Chondrocyte (in vitro differentiated cells): Measurements from ENCODE around the gene SLC8A3. TPM values are rescaled to one million over a fixed set of nuclear protein-coding genes. Genes with fewer than 3 reads are reported as not detected.

Experiments
- DNase-seq: peaks from one replicate; pipeline ENCODE4 v3.0.0; 2021; ENCODE audit warnings: mixed read lengths, low spot score
- H3K27ac Mint-ChIP-seq: one replicate; pipeline ENCODE4 v1.8.0; 2021; ENCODE audit warnings: mild to moderate bottlenecking, moderate library complexity, mixed read lengths; ENCODE audit not compliant: unreplicated experiment
- H3K27me3 Mint-ChIP-seq: 2 replicates; pipeline ENCODE4 v1.8.0; 2021; ENCODE audit warnings: low read depth, mixed read lengths
- H3K36me3 Mint-ChIP-seq: 2 replicates; pipeline ENCODE4 v1.8.0; 2021; ENCODE audit warnings: low read depth, mixed read lengths
- H3K4me1 Mint-ChIP-seq: 2 replicates; pipeline ENCODE4 v1.8.0; 2021; ENCODE audit warnings: low read depth, mild to moderate bottlenecking, mixed read lengths
- H3K4me3 Mint-ChIP-seq: one replicate; pipeline ENCODE4 v1.8.0; 2021; ENCODE audit warnings: mild to moderate bottlenecking, moderate library complexity, mixed read lengths; ENCODE audit not compliant: unreplicated experiment
- H3K9me3 Mint-ChIP-seq: 2 replicates; pipeline ENCODE4 v1.8.0; 2021; ENCODE audit warnings: low read depth, mixed read lengths
- total RNA-seq: library from RNA; stranded (reverse); gene quantifications from 3 replicates; pipeline ENCODE4 v1.2.1, GENCODE V29; 2021
- TF ChIP-seq, protein P1 (sequence below): fragments of 200-600 bp; sonication (generic); IDR thresholded peaks from 2 replicates; pipeline ENCODE4 v1.5.0; 2021; ENCODE audit warnings: antibody characterized with exemption, mild to moderate bottlenecking, moderate library complexity

SLC8A3 gene
- total RNA-seq, 1 donor from 2014 or later: 0.12 TPM

DNA sequence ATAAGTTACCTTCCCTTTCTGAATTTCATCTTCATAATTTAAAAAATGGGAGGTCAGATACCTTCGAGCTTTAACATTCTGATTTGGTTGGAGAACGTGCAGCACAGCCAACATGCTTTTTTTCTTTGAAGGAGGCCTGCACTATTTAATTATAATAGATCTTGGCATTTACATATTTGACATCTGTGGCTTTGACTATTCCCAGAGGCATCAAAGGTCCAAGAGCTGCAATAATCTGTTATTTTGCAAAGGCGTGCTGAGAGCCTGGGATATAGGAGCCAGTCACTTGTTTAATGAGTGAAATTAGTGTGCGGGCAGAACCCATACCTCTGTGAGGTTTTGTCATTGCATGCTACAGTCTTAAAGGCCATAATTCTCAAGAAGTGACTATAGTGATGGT, 26.4 kb downstream of the SLC8A3 start:
- H3K9me3 Mint-ChIP-seq: peaks cover 1% of the 10 kb centered on the region

DNA sequence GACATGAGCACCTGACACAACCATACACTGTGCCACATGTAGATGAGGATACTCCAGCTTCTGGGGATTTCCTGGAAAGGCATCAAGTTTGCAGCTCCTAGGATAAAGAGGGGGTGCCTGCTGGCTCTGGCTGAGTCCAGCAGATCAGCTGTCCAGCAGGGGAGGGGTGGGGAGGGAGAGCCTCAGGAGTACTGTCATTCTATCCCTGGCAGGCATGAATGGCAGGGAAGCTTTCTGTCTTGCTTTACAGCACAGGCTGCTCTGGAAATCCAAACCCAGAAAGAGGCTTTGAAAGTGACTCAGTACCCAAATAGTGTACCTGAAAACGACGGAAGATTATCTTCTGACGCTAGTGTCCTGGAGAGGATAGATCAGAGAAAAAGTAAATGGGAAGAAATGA, 32.2 kb downstream of the SLC8A3 start:
- Mint-ChIP-seq H3K27ac (no peak overlapping the region), H3K9me3 (no peaks in the 10 kb centered on the region), H3K4me1 (no peaks in the 10 kb centered on the region), H3K27me3 (peaks cover 2% of the 10 kb centered on the region), H3K36me3 (no peaks in the 10 kb centered on the region), H3K4me3 (no peak overlapping the region)
- TF ChIP-seq, protein P1, sequence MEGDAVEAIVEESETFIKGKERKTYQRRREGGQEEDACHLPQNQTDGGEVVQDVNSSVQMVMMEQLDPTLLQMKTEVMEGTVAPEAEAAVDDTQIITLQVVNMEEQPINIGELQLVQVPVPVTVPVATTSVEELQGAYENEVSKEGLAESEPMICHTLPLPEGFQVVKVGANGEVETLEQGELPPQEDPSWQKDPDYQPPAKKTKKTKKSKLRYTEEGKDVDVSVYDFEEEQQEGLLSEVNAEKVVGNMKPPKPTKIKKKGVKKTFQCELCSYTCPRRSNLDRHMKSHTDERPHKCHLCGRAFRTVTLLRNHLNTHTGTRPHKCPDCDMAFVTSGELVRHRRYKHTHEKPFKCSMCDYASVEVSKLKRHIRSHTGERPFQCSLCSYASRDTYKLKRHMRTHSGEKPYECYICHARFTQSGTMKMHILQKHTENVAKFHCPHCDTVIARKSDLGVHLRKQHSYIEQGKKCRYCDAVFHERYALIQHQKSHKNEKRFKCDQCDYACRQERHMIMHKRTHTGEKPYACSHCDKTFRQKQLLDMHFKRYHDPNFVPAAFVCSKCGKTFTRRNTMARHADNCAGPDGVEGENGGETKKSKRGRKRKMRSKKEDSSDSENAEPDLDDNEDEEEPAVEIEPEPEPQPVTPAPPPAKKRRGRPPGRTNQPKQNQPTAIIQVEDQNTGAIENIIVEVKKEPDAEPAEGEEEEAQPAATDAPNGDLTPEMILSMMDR: no peak
- DNase-seq: no peak

More for the DNA sequence above, 26.4 kb downstream of the SLC8A3 start:
- Mint-ChIP-seq H3K4me3 (no peak overlapping the region), H3K36me3 (no peaks in the 10 kb centered on the region), H3K4me1 (no peaks in the 10 kb centered on the region), H3K27me3 (no peaks in the 10 kb centered on the region), H3K27ac (no peak overlapping the region)
- DNase-seq: no peak
- TF ChIP-seq, protein P1: no peak

DNA sequence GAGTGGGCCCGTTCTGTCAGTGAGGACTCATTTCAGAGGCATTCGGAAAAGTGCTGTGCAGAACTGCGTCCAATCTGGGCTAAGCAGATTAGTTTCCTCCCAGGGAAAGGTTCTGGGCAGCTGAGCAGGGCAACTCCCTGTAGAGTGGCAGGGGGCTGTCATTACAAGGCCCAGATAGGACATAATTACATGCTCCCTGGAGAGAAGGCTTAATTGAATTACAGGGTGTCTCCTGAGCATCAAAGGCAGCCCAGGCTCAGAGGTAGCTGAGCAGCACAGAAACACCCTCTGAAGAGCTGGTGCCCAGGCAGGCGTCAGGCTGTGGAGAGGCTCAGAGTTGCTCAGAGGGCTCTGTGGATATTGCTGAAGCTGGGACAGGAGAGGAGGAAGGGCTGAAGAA, 36.0 kb downstream of the SLC8A3 start:
- no peak for DNase-seq
- Mint-ChIP-seq H3K4me1 (no peaks in the 10 kb centered on the region), H3K36me3 (no peaks in the 10 kb centered on the region), H3K4me3 (no peak overlapping the region), H3K9me3 (no peaks in the 10 kb centered on the region), H3K27ac (no peak overlapping the region), H3K27me3 (peaks cover 4% of the 10 kb centered on the region)
- TF ChIP-seq, protein P1: no peak

DNA sequence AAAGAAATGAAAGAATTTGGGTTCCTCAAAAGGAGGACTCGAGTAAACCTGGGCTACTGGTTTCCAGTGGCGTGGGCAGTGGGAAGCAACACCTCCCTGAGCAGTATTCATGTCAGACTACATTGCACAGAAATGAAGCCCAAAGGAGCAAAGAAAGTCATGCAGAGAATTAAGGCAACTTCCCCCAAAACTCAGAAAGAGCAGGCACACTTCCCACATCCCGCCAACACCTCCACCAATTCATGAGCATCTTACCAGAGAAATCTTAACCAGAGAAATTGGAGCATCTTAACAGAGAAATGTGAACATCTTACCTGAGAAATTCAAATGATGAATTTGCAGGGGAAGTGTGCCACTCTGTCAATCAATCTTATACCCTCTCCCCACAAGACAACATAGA, 36.7 kb downstream of the SLC8A3 start:
- H3K27me3 Mint-ChIP-seq: peaks cover 4% of the 10 kb centered on the region
- H3K4me3 Mint-ChIP-seq: no peak overlapping the region
- no peaks in the 10 kb centered on the region for H3K36me3 Mint-ChIP-seq
- H3K9me3 Mint-ChIP-seq: no peaks in the 10 kb centered on the region
- TF ChIP-seq, protein P1: no peak
- DNase-seq: no peak
- H3K4me1 Mint-ChIP-seq: no peaks in the 10 kb centered on the region
- H3K27ac Mint-ChIP-seq: no peak overlapping the region

DNA sequence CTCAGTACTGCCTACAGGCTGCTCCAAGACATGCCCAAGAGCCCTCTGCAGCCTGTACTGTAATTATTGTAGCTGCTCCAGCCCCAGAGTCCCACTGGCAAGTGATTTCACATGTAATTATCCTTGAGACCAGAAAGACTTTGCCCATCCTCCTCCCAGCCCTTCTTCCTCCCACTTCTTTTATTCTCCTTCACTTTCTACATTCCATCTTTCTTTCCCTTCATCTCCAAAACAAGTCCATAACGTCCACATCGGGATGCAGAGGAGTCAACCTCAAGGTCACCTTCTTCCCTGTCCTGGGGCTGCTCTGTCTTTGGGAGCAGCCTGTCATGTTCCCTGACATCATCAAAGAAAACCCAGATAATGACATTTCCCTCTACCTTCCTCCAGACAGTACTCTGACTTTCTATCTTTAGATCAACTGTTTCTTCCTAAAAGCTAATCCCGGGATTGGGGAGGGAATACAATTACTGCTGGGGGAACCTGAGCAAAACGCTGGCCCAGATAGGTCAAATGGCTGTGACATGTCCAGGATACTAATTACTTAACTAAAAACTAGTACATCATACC, 39.1 kb downstream of the SLC8A3 start:
- Mint-ChIP-seq H3K4me3 (no peak overlapping the region), H3K9me3 (no peaks in the 10 kb centered on the region), H3K27ac (no peak overlapping the region), H3K27me3 (peaks cover 4% of the 10 kb centered on the region), H3K4me1 (no peaks in the 10 kb centered on the region), H3K36me3 (no peaks in the 10 kb centered on the region)
- TF ChIP-seq, protein P1: no peak
- no peak for DNase-seq
